GM10266 (cell line): ENCODE data around the gene FIZ1.

Experiments used
- DNase-seq: peaks from one replicate; pipeline ENCODE4 v3.0.0; 2012; ENCODE audit errors: extremely low spot score
- TF ChIP-seq, protein P1 (sequence below): IDR thresholded peaks from 2 replicates; pipeline ENCODE4 v1.5.1; 2012; ENCODE audit warnings: mild to moderate bottlenecking, low read depth; ENCODE audit not compliant: control insufficient read depth, insufficient read depth; ENCODE audit errors: missing control alignments

The FIZ1 gene

DNA sequence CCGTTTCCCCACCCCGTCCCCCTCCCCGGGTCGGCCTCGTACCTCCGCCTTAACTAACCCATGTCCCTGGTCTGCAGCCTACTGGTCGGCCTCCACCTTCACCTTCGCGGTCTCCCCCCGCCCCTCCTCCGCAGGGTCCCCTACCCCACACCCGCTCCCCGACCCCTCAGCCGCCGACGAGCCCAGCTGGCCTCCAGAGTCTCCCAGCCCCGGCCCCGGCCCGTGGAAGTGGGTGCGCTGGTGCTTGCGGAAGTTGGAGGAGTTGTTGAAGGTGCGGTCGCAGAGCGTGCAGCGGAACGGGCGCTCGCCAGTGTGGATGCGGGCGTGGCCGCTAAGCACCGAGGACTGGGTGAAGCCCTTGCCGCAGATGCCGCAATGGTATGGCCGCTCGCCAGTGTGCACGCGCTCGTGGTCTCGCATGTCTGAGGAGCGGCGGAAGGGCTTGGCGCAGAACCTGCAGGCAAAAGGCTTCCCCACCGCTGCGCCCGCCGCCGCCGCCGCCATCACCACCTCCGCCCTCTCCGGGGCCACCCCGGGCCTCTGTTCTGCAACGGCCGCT is 22.4 kb upstream of the FIZ1 start:
- TF ChIP-seq, protein P1, sequence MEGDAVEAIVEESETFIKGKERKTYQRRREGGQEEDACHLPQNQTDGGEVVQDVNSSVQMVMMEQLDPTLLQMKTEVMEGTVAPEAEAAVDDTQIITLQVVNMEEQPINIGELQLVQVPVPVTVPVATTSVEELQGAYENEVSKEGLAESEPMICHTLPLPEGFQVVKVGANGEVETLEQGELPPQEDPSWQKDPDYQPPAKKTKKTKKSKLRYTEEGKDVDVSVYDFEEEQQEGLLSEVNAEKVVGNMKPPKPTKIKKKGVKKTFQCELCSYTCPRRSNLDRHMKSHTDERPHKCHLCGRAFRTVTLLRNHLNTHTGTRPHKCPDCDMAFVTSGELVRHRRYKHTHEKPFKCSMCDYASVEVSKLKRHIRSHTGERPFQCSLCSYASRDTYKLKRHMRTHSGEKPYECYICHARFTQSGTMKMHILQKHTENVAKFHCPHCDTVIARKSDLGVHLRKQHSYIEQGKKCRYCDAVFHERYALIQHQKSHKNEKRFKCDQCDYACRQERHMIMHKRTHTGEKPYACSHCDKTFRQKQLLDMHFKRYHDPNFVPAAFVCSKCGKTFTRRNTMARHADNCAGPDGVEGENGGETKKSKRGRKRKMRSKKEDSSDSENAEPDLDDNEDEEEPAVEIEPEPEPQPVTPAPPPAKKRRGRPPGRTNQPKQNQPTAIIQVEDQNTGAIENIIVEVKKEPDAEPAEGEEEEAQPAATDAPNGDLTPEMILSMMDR: no peak
- no peak for DNase-seq

DNA sequence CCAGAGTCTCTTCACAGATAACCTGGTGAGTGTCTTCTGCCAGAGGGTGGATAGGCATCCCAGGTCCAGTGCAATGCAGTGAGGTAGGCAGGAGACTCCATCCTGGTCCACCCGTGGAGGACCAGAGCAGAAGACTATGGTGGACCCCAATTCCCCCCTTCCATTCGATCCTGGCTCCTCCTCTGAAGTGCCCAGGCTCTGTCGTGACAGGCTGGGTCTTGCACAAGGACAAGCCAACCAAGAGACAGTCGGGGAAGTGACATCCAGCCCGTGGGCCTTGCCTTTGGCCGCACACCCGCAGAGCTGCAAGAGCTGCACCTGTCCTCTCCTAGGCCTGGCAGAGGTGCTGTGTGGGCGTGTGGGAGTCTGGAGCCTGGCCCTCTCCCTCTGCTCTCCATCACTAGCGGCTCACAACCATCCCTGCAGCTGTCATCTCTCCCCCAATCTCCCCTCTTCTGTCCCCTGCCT is 21.9 kb upstream of the FIZ1 start:
- TF ChIP-seq, protein P1: no peak

DNA sequence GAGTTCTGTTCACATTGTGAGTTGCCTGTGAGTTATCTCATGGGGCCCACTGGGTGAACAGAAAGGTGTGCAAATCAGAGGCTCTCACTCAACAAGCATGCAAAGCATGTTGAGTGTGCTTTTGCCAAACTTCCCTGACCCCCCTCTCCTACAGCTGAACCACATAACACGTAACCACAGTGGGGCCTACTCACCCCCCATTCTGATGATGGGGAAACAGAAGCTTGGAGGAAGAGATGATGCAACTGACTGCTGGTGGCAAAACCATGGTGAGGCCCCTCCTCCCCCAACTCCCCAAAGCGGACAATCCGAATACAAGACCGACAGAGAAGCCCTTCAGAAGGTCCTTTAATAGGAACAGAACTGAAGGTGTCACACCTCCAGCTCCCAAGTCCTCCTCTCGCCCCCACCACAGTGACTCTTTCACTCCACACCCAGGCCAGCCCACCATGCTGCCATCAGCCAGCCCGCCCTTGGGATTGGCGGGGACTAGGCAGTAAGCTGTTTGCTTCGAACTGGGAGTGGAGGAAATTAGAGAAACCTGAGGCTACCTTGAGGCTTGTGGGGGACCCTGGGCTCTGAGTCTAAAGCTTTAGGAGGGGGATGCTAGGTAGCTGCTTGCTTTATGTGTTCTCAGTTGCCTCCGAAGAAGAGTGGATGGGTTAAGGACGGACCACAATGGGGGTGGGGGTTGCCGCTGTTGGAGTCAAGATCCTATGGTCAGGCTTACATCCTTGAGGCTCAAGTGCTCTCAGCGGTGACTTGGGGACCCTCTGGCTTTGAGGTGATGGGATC is 21.3 kb upstream of the FIZ1 start:
- DNase-seq: no peak
- TF ChIP-seq, protein P1: no peak

More for the DNA sequence above, 21.9 kb upstream of the FIZ1 start:
- DNase-seq: no peak

DNA sequence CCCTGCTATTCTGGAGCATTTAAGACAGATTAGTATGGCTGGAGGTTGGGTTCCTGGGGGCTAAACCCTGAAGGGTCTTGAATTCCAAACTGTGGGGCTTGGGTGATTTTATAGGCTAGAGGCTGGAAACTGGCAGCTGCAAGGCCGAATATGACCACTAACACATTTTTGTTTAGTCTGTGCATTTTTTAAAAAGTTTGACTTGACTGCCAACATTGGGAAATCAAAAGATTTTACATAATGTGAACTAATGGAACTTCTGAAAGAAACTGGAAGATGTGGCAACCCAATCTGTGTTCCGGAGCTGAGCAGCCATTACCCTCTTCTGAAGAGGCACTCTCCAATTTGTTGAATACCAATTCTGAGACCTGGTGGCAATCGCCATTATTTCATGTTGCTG is 20.0 kb upstream of the FIZ1 start:
- TF ChIP-seq, protein P1: no peak
- no peak for DNase-seq

DNA sequence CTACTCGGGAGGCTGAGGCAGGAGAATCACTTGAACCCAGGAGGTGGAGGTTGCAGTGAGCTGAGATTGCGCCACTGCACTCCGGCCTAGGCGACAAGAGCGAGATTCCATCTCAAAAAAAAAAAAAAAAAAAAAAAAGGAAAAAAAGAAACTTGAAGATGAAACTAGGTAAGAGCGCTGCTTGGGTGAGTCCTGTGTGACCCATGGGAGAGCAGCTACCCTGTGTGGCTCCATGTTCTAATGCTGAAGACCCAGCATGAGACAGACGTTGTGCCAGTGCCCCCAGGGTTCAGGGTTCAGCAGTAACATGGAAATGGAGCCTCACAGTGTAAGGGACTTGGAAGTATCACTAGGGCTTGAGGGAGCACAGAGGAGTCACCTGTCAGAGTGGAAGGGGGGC is 19.1 kb upstream of the FIZ1 start:
- no peak for DNase-seq
- TF ChIP-seq, protein P1: no peak

DNA sequence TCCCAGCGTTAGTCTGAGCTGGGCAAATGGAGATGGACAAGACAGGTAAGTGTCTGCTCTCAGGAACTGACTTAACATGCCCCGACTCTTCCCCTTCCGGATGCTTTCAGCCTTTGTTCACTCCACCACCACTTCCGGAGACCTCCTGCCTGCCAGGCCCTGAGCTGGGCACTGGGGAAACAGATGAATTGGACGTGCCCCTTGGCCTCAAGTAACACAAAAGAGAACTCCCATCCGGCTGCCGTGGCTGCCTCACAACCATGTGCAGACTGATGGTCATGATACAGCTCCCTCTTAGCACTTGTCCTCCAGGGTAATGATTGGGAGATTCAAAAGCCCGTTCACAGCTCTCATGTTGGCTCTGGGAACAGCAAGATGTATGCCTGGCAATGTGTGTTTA is 18.1 kb upstream of the FIZ1 start:
- DNase-seq: no peak
- TF ChIP-seq, protein P1: no peak

DNA sequence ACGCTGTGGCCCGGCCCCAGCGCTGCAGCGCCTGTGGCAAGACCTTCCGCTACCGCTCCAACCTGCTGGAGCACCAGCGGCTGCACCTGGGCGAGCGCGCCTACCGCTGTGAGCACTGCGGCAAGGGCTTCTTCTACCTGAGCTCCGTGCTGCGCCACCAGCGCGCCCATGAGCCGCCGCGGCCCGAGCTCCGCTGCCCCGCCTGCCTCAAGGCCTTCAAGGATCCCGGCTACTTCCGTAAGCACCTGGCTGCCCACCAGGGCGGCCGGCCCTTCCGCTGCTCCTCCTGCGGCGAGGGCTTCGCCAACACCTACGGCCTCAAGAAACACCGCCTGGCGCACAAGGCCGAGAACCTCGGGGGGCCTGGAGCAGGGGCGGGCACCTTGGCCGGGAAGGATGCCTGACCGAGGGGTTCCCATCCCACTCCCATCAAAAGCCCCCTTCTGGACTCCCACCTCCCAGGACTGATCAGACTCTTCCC is 17.1 kb upstream of the FIZ1 start:
- no peak for DNase-seq
- TF ChIP-seq, protein P1: no peak
